ENCODE measurements around the gene GUCY2D.

GUCY2D gene

GRCh38 chr17:7992924-7993323 is 9.5 kb upstream of the GUCY2D start:
- peak; percentile 57 to 69 for DNase-seq

DNA sequence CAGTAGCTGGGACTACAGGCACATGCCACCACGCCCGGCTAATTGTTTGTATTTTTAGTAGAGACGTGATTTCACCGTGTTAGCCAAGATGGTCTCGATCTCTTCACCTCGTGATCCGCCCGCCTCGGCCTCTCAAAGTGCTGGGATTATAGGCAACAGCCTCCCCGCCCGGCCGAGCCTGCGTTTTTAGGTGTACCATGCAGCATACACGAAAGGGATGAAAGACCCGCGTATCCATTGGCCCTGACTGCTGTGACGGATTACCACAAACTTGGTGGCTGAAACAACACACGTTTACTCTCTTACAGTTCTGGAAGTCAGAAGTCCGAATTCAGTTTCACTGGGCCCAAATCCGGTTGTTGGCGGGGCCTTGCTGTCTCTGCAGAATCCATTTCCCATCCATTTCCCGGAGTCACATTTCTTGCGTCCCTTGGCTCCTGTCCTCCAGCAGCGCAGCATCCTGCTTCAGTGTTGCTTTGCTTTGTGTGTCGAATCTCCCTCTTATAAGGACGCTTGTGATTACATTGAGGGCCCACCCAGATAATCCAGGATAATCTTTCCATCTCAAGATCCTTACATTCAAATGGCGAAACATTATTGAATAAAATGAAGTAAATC is 8.3 kb upstream of the GUCY2D start:
- no peak for DNase-seq

- no peak for DNase-seq
These were observed 6.7 kb upstream of the GUCY2D start for GRCh38 chr17:7995724-7996123.

- peak in 1 of 2 donors; percentile 24 for DNase-seq
These were observed 5.2 kb upstream of the GUCY2D start for GRCh38 chr17:7997186-7997585.

GRCh38 chr17:8002721-8003593 is 542 bp downstream of the GUCY2D start:
- DNase-seq, result no peak

DNA sequence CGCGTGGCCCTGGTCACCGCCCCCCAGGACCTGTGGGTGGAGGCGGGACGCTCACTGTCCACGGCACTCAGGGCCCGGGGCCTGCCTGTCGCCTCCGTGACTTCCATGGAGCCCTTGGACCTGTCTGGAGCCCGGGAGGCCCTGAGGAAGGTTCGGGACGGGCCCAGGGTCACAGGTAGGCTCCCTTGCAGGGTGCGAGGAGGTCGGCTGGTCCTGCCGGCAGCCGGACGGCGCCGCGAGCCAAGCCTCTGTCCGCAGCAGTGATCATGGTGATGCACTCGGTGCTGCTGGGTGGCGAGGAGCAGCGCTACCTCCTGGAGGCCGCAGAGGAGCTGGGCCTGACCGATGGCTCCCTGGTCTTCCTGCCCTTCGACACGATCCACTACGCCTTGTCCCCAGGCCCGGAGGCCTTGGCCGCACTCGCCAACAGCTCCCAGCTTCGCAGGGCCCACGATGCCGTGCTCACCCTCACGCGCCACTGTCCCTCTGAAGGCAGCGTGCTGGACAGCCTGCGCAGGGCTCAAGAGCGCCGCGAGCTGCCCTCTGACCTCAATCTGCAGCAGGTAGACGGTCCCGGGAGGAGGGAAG is 1.3 kb downstream of the GUCY2D start:
- no peak for DNase-seq

DNA sequence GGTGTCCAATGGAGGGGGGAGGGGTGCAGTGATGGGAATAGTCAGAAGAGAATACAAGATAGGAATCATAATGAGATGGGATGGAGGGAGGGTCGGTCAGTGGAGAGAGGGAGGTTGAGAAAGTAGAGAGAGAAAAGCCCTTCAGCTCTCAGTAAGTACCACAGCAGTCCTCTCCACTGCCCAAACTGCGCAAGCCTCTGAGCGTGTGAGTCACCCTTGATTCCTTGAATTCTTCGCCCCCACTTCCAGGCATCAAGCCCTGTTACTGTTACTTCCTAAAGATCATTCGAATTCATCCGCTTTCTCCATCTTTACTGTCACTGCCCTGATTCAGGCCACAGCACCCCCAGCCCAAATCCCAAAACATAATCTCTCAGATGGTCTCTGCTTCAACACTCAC is 2.5 kb downstream of the GUCY2D start:
- DNase-seq, result peak; percentile 76 to 86

DNA sequence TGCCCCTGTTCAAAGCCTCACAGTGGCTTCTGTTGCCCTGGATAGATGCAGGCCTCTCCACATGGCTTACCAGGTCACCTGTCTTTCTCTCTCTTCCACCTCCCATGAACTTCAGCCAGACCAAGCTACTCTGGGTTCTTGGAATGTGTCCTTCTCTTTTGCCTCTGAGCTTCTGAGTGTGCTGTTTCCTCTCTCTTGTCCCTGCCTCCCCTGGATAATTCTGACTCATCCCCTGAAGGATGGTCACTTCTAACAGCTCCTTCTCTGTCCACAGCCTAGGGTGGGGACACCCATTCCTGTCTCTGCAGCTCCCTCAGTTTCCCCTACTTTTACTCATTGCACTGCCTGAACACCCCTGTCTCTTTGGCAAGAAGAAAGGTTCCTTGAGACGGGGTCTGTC is 2.9 kb downstream of the GUCY2D start:
- DNase-seq, result no peak

- peak in 1 of 2 donors; percentile 17 for DNase-seq
These were observed 3.7 kb downstream of the GUCY2D start for GRCh38 chr17:8005967-8006730.

DNA sequence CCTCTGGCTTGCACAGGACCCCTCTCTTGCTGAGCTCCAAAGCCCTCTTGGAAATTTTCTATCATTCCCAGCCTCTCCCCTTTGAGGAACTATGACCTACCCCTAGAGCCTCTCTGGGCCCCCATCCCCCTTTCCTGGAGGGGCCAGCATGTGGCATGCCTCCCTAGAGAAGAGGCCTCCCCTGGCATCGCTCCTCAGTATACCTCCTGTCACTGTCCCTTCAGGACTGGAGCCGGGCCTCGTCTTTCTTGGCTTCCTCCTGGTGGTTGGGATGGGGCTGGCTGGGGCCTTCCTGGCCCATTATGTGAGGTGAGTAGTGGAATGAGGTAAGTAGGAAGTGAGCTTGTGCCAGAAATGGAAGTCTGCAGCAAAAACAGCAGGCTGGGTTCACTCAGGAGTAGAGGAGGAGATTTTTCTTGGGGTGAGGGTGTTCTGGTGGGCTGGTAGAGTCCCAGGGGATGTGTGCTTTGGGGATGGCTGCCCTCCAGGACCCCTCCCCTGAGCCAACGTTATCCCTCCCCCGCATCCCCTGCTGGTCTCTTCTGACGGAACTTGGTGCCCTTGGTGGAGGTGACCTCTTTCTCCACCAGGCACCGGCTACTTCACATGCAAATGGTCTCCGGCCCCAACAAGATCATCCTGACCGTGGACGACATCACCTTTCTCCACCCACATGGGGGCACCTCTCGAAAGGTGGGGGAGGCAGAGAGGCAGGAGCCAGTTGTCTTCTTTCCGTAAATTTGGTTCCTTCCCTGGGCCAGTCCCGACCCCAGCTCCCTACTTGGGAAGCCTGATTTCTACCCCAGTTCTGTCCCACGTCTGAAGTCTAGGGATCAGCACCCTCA is 4.6 kb downstream of the GUCY2D start:
- no peak for DNase-seq

GRCh38 chr17:8007836-8008235 is 5.4 kb downstream of the GUCY2D start:
- DNase-seq, result no peak

DNA sequence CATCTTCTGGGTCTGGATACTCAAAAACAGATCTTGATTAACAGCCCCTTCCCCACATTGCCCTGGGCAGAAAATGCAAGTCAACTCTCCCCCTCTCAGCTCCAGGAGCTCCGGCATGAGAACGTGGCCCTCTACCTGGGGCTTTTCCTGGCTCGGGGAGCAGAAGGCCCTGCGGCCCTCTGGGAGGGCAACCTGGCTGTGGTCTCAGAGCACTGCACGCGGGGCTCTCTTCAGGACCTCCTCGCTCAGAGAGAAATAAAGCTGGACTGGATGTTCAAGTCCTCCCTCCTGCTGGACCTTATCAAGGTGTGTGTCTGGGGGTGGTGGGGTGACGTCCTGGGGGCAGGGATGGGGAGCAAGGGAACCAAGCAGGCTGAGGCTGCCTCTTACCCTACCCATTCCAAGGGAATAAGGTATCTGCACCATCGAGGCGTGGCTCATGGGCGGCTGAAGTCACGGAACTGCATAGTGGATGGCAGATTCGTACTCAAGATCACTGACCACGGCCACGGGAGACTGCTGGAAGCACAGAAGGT is 9.7 kb downstream of the GUCY2D start:
- no peak for DNase-seq

DNA sequence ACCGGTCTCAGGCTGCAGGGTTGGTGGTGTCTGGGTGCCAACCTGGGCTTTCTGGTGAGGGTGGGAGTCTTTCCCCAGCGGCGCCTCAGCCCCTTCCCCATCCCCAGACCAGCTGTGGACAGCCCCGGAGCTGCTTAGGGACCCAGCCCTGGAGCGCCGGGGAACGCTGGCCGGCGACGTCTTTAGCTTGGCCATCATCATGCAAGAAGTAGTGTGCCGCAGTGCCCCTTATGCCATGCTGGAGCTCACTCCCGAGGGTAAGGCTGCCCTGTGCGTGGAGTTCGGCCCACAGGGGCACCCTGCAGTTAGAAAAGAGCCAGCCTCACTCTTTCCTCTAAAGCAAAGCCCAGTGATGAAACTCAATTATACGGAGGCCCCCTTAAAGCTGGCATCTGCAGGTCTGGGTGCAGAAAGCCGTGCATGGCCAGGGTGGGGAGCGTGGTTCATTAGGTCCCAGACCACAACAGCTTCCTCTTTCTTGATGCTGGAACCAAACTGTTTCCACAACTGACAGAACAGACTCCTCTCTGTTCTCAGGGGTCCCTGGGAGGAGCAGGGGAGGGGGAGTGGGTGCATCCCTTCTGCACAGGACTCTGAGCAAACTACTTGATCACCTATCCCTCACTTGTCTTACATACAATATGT is 10.7 kb downstream of the GUCY2D start:
- peak in 1 of 2 donors; percentile 29 for DNase-seq

- no peak for DNase-seq
These were observed 11.5 kb downstream of the GUCY2D start for GRCh38 chr17:8013731-8014557.

GRCh38 chr17:8014558-8014850 is 12.1 kb downstream of the GUCY2D start:
- no peak for DNase-seq

DNA sequence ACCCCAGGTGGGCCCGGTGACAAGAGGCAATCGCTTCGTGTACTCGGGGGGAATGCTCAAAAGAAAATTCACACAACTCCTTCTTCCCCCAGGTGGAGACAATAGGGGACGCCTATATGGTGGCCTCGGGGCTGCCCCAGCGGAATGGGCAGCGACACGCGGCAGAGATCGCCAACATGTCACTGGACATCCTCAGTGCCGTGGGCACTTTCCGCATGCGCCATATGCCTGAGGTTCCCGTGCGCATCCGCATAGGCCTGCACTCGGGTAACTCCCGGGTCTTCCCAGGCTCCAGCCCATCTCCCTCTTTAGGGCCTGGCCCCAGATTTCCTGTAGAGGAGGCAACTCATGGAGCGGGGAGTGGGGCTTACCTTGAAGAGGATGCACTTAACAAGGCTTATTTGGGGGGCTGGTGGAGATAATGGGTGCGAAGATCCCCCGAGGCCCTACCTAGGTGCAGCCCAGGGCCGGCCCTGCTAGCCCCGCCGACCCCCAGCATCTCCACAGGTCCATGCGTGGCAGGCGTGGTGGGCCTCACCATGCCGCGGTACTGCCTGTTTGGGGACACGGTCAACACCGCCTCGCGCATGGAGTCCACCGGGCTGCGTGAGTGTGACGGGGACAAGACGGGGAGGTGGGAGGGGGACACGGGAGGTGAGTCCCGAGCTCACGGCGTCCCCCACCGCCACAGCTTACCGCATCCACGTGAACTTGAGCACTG is 13.0 kb downstream of the GUCY2D start:
- no peak for DNase-seq

- DNase-seq, result peak in 1 of 2 donors; percentile 14
These were observed 13.7 kb downstream of the GUCY2D start for GRCh38 chr17:8015957-8016631.

DNA sequence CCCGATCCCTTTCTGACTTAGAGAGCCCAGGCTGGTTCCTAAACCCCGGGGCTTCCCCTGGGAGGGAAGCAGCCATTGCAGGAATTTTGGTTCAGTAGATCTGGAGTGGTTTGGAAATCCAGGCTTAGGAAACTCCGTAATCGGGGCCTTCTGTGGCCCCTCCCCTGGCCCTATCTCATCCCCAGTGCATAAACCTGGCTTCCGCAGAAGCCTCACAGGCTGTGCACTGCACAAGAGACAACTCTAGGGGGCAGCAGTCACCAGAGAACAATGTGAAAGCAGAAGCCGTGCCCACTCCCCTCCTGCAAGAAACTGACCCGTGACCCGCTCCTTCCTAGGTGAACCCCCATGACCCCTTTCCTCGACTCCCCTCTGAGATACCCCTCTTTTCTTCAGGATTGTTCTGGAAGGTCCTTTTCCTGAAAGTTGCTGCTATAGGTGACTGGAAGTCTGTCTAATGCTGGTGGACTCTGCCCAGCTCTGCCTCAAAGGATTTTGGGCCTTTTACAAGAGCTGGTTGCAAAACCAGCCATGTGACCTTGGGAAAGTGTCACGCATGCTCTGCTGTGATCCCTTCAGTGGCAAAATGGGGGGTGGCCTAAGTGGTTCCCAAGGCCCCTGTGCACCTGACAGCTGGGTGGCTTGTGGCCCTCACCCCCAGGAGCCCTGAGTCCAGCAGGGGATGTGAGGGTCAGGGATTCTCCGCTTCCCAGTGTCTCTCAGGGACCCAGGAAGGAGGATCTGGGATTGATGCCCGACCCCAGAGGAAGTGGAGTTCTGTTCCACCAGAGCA is 14.4 kb downstream of the GUCY2D start:
- DNase-seq, result peak; percentile 85 to 87
